Gastrocnemius medialis (tissue), 4 donors: ENCODE measurements around the gene TAF3.

Source experiments
- POLR2A ChIP-seq, 2 donors: fragments of 450-650 bp; IDR thresholded peaks; one replicate each; pipeline ENCODE4 v1.6.1; 2017; ENCODE audit warnings: antibody characterized with exemption in 2 of 2, mild to moderate bottlenecking in 2 of 2, moderate library complexity in 2 of 2
- TF ChIP-seq, protein P1 (sequence below), 5 experiments: fragments of 450-650 bp in 3 of 5; fragments of 200-600 bp in 2 of 5; sonication (generic) in 2 of 5; IDR thresholded peaks in 4 of 5; conservative IDR thresholded peaks in 1 of 5; 1 replicate in 4 of 5; 2 replicates in 1 of 5; pipeline ENCODE4 v1.5.1; 2016 to 2019; ENCODE audit warnings: antibody characterized with exemption in 5 of 5, mild to moderate bottlenecking in 3 of 5, moderate library complexity in 3 of 5

- TF ChIP-seq, protein P1, sequence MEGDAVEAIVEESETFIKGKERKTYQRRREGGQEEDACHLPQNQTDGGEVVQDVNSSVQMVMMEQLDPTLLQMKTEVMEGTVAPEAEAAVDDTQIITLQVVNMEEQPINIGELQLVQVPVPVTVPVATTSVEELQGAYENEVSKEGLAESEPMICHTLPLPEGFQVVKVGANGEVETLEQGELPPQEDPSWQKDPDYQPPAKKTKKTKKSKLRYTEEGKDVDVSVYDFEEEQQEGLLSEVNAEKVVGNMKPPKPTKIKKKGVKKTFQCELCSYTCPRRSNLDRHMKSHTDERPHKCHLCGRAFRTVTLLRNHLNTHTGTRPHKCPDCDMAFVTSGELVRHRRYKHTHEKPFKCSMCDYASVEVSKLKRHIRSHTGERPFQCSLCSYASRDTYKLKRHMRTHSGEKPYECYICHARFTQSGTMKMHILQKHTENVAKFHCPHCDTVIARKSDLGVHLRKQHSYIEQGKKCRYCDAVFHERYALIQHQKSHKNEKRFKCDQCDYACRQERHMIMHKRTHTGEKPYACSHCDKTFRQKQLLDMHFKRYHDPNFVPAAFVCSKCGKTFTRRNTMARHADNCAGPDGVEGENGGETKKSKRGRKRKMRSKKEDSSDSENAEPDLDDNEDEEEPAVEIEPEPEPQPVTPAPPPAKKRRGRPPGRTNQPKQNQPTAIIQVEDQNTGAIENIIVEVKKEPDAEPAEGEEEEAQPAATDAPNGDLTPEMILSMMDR (IDR thresholded peaks at IDR 0.05 in 4 of 5, conservative IDR thresholded peaks at IDR 0.05 in 1 of 5), result no peak
- no peak for TF ChIP-seq POLR2A (IDR thresholded peaks at IDR 0.05)
Observed at GRCh38 chr10:7984325-7984724, 166.0 kb downstream of the TAF3 start.
